MCF 10A (cell line): Measurements from ENCODE around the gene IREB2. TPM values are rescaled to one million over a fixed set of nuclear protein-coding genes. Genes with fewer than 3 reads are reported as not detected.

ENCODE experiments used
- BruUV-seq: library from RNA; stranded (reverse); fragments of 400-500 nt; replicated peaks from 2 replicates; lab custom pipeline; 2021; lab: Mats Ljungman, UMichigan
- CTCF ChIA-PET: fragments of 300-600 bp; sonication (Branson Sonifier 250); formaldehyde crosslinking; extraction: SDS; loops from one replicate; lab custom pipeline; 2021; ENCODE audit warnings: antibody characterized with exemption, inconsistent platforms; lab: Yijun Ruan, JAX
- POLR2A ChIA-PET: fragments of 300-600, 350-650 bp; sonication (Branson Sonifier 250); formaldehyde crosslinking; extraction: SDS; loops from one replicate; lab custom pipeline; 2020; ENCODE audit warnings: antibody characterized with exemption, inconsistent platforms; lab: Yijun Ruan, JAX
- DNase-seq: peaks from one replicate; pipeline ENCODE4 v3.0.0-alpha.2; 2018; ENCODE audit not compliant: unreplicated experiment
- H3K27ac Mint-ChIP-seq: one replicate; pipeline ENCODE4 v1.8.0; 2022; ENCODE audit warnings: mild to moderate bottlenecking, low read depth, mixed read lengths; ENCODE audit not compliant: unreplicated experiment
- H3K27me3 Mint-ChIP-seq: one replicate; pipeline ENCODE4 v1.8.0; 2022; ENCODE audit warnings: mixed read lengths; ENCODE audit not compliant: insufficient read depth, unreplicated experiment
- H3K36me3 Mint-ChIP-seq: one replicate; pipeline ENCODE4 v1.8.0; 2022; ENCODE audit warnings: mild to moderate bottlenecking, moderate library complexity, mixed read lengths; ENCODE audit not compliant: insufficient read depth, unreplicated experiment
- H3K4me1 Mint-ChIP-seq: one replicate; pipeline ENCODE4 v1.8.0; 2022; ENCODE audit warnings: mixed read lengths; ENCODE audit not compliant: insufficient read depth, unreplicated experiment
- H3K4me3 Mint-ChIP-seq: one replicate; pipeline ENCODE4 v1.8.0; 2022; ENCODE audit warnings: mild to moderate bottlenecking, moderate library complexity, mixed read lengths; ENCODE audit not compliant: unreplicated experiment
- H3K9me3 Mint-ChIP-seq: one replicate; pipeline ENCODE4 v1.8.0; 2022; ENCODE audit warnings: mixed read lengths; ENCODE audit not compliant: unreplicated experiment
- intact Hi-C: fragments of 100-400 bp; cut with micrococcal nuclease; formaldehyde crosslinking; loops from 2 replicates; pipeline ENCODE4 v1.14.1; 2022
- total RNA-seq: library from RNA; stranded (reverse); gene quantifications from 2 replicates; pipeline ENCODE4 v1.2.3, GENCODE V29; 2022
- TF ChIP-seq, protein P1 (sequence below): fragments of 200-600 bp; IDR thresholded peaks from one replicate; pipeline ENCODE4 v1.8.0; 2022; ENCODE audit warnings: antibody characterized with exemption, mild to moderate bottlenecking; ENCODE audit not compliant: unreplicated experiment

The IREB2 gene
- total RNA-seq, 1 experiment from 2014 or later: 43.4 TPM

- H3K4me1 Mint-ChIP-seq: no peaks in the 10 kb centered on the region
- H3K9me3 Mint-ChIP-seq: no peaks in the 10 kb centered on the region
- peaks cover 96% of the 10 kb centered on the region for H3K36me3 Mint-ChIP-seq
- TF ChIP-seq, protein P1, sequence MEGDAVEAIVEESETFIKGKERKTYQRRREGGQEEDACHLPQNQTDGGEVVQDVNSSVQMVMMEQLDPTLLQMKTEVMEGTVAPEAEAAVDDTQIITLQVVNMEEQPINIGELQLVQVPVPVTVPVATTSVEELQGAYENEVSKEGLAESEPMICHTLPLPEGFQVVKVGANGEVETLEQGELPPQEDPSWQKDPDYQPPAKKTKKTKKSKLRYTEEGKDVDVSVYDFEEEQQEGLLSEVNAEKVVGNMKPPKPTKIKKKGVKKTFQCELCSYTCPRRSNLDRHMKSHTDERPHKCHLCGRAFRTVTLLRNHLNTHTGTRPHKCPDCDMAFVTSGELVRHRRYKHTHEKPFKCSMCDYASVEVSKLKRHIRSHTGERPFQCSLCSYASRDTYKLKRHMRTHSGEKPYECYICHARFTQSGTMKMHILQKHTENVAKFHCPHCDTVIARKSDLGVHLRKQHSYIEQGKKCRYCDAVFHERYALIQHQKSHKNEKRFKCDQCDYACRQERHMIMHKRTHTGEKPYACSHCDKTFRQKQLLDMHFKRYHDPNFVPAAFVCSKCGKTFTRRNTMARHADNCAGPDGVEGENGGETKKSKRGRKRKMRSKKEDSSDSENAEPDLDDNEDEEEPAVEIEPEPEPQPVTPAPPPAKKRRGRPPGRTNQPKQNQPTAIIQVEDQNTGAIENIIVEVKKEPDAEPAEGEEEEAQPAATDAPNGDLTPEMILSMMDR: no peak
- no peak overlapping the region for H3K4me3 Mint-ChIP-seq
- ChIA-PET POLR2A (no interaction called here), CTCF (interaction anchor here (1.0 kb wide), 1 partner anchor 15 kb away, joined by 5 read pairs; no protein-coding TSS in a partner anchor)
- no peak for DNase-seq
- intact Hi-C loops: loop anchor here (10.0 kb wide), 1 partner anchor 225 kb away; no protein-coding TSS in a partner anchor
- no TSS peak for BruUV-seq
- no peaks in the 10 kb centered on the region for H3K27me3 Mint-ChIP-seq
- no peak overlapping the region for H3K27ac Mint-ChIP-seq
Observed at GRCh38 chr15:78479650-78480049, 41.6 kb downstream of the IREB2 start.

DNA sequence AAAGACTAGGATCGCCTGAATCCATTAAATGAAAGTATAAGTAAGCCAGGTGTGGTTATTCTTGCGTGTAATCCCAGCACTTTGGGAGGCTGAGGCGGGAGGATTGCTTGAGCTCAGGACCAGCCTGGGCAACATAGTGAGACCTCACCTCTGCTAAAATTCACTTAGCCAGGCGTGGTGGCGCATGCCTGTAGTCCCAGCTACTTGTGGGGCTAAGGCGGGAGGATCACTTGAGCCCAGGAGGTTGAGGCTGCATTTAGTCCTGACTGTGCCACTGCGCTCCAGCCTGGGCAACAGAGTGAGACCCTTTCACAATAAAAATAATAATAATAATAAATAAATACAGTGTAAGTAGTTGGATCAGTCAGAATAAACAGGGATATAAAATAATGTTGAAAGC is 43.9 kb downstream of the IREB2 start:
- no peaks in the 10 kb centered on the region for H3K27me3 Mint-ChIP-seq
- TF ChIP-seq, protein P1: no peak
- intact Hi-C loops: loop anchor here (2.0 to 10.0 kb wide), 2 partner anchors 173 to 223 kb away; no protein-coding TSS in a partner anchor
- ChIA-PET POLR2A (no interaction called here), CTCF (interaction anchor here (0.6 to 1.7 kb wide), 8 partner anchors 9 to 200 kb away, joined by 3 to 12 read pairs (median 3); no protein-coding TSS in a partner anchor)
- no peaks in the 10 kb centered on the region for H3K4me1 Mint-ChIP-seq
- peaks cover 96% of the 10 kb centered on the region for H3K36me3 Mint-ChIP-seq
- no peak overlapping the region for H3K4me3 Mint-ChIP-seq
- BruUV-seq: no TSS peak
- no peaks in the 10 kb centered on the region for H3K9me3 Mint-ChIP-seq
- DNase-seq: no peak
- H3K27ac Mint-ChIP-seq: no peak overlapping the region

- no peak for DNase-seq
- Mint-ChIP-seq H3K27me3 (no peaks in the 10 kb centered on the region), H3K27ac (no peak overlapping the region), H3K9me3 (no peaks in the 10 kb centered on the region), H3K36me3 (peaks cover 97% of the 10 kb centered on the region), H3K4me3 (no peak overlapping the region), H3K4me1 (no peaks in the 10 kb centered on the region)
- TF ChIP-seq, protein P1: no peak
- BruUV-seq: no TSS peak
- CTCF ChIA-PET: no interaction called here
- intact Hi-C loops: no loop called here
- POLR2A ChIA-PET: no interaction called here
Observed at GRCh38 chr15:78492872-78493271, 54.9 kb downstream of the IREB2 start.

GRCh38 chr15:78501857-78502256 is 63.8 kb downstream of the IREB2 start:
- DNase-seq: no peak
- intact Hi-C loops: no loop called here
- H3K27me3 Mint-ChIP-seq: no peaks in the 10 kb centered on the region
- H3K9me3 Mint-ChIP-seq: no peaks in the 10 kb centered on the region
- no peaks in the 10 kb centered on the region for H3K4me1 Mint-ChIP-seq
- CTCF ChIA-PET: no interaction called here
- TF ChIP-seq, protein P1: no peak
- H3K4me3 Mint-ChIP-seq: no peak overlapping the region
- no TSS peak for BruUV-seq
- H3K27ac Mint-ChIP-seq: no peak overlapping the region
- H3K36me3 Mint-ChIP-seq: peaks cover 51% of the 10 kb centered on the region
- POLR2A ChIA-PET: interaction anchor here (1.9 kb wide), 1 partner anchor 49 kb away, joined by 4 read pairs; no protein-coding TSS in a partner anchor
